B cell (primary cell): ENCODE measurements around the gene NME7. TPM values are rescaled to one million over a fixed set of nuclear protein-coding genes. Genes with fewer than 3 reads are reported as not detected.

Experiments
- ATAC-seq: fragments of 200-7000 bp; cut with Tn5 transposase; one replicate; pipeline ENCODE4 v1.10.0; 2021; ENCODE audit warnings: low read depth, mild to moderate bottlenecking, moderate number of reproducible peaks, moderate library complexity
- CTCF ChIA-PET: fragments of 350-600 bp; sonication (Branson Sonifier 250); formaldehyde crosslinking; loops from one replicate; lab custom pipeline; 2021; ENCODE audit warnings: antibody characterized with exemption, inconsistent platforms; lab: Charles Lee
- POLR2A ChIA-PET: fragments of 350-600 bp; sonication (Branson Sonifier 250); formaldehyde crosslinking; loops from one replicate; lab custom pipeline; 2021; ENCODE audit warnings: antibody characterized with exemption; lab: Charles Lee
- DNase-seq: peaks from one replicate; pipeline ENCODE4 v3.0.0; 2013
- H2AFZ ChIP-seq: 2 replicates; pipeline ENCODE4 v1.6.1; 2012; ENCODE audit warnings: mild to moderate bottlenecking, low read depth, low read length; ENCODE audit not compliant: insufficient read depth, poor library complexity, severe bottlenecking
- H3K27ac ChIP-seq, 2 donors: 1 replicate in 1 of 2; 2 replicates in 1 of 2; pipeline ENCODE4 v1.5.1; 2012 to 2013; ENCODE audit warnings: low read length in 2 of 2, mild to moderate bottlenecking in 2 of 2, moderate library complexity in 1 of 2
- H3K27me3 ChIP-seq, 4 experiments: fragments of 200-600 bp in 1 of 4; sonication (generic) in 1 of 4; replicated peaks in 1 of 4; 1 replicate in 2 of 4; 2 replicates in 2 of 4; pipeline versions ENCODE4 v1.6.1 to v1.7.0; 2013 to 2016; ENCODE audit warnings: low read length in 3 of 4, mild to moderate bottlenecking in 2 of 4, mixed read lengths in 1 of 4, moderate library complexity in 1 of 4; ENCODE audit not compliant: insufficient read depth in 4 of 4, control insufficient read depth in 3 of 4; ENCODE audit errors: control extremely low read depth in 1 of 4
- H3K36me3 ChIP-seq, 2 experiments: replicated peaks in 1 of 2; 1 replicate in 1 of 2; 2 replicates in 1 of 2; pipeline versions ENCODE4 v1.6.1 to v1.7.1; 2013; ENCODE audit warnings: low read length in 1 of 2; ENCODE audit not compliant: insufficient read depth in 2 of 2, control insufficient read depth in 1 of 2; ENCODE audit errors: control extremely low read depth in 1 of 2, extremely low read depth in 1 of 2
- H3K4me1 ChIP-seq, 2 donors: fragments of 200-600 bp in 1 of 2; sonication (generic) in 1 of 2; 1 replicate in 1 of 2; 2 replicates in 1 of 2; pipeline versions ENCODE4 v1.5.1 to v1.6.1; 2013 to 2017; ENCODE audit warnings: low read length in 2 of 2; ENCODE audit not compliant: control insufficient read depth in 2 of 2, insufficient read depth in 2 of 2
- H3K4me2 ChIP-seq: replicated peaks from 2 replicates; pipeline ENCODE3; 2012; ENCODE audit warnings: mild to moderate bottlenecking, low read depth, low read length; ENCODE audit not compliant: poor library complexity, severe bottlenecking
- H3K4me3 ChIP-seq, 5 experiments: fragments of 200-600 bp in 1 of 5; sonication (generic) in 1 of 5; 1 replicate in 3 of 5; 2 replicates in 2 of 5; pipeline versions ENCODE4 v1.5.1 to v1.7.0; 2011 to 2016; ENCODE audit warnings: low read length in 4 of 5, mild to moderate bottlenecking in 4 of 5, low read depth in 2 of 5, control low read depth in 1 of 5, moderate library complexity in 1 of 5; ENCODE audit not compliant: insufficient read depth in 1 of 5; ENCODE audit errors: control extremely low read depth in 1 of 5, extremely low read depth in 1 of 5
- H3K79me2 ChIP-seq: fragments of 200-600 bp; sonication (generic); one replicate; pipeline ENCODE4 v1.6.0; 2016; ENCODE audit warnings: low read length; ENCODE audit not compliant: control insufficient read depth, insufficient read depth
- H3K9ac ChIP-seq: fragments of 200-600 bp; sonication (generic); 2 replicates; pipeline ENCODE4 v1.6.1; 2017; ENCODE audit warnings: mild to moderate bottlenecking, low read length, moderate library complexity
- H3K9me3 ChIP-seq, 3 donors: one replicate each; pipeline versions ENCODE4 v1.6.1 to v1.7.1; 2013; ENCODE audit warnings: low read length in 2 of 3; ENCODE audit not compliant: control insufficient read depth in 2 of 3, insufficient read depth in 1 of 3; ENCODE audit errors: control extremely low read depth in 1 of 3
- H4K20me1 ChIP-seq: 2 replicates; pipeline ENCODE4 v1.6.0; 2012; ENCODE audit warnings: mild to moderate bottlenecking, low read length; ENCODE audit not compliant: insufficient read depth, control insufficient read depth, poor library complexity, severe bottlenecking
- H3K27ac Mint-ChIP-seq: one replicate; pipeline ENCODE4 v1.8.0; 2021; ENCODE audit warnings: mixed read lengths
- H3K27me3 Mint-ChIP-seq: one replicate; pipeline ENCODE4 v1.8.0; 2021; ENCODE audit warnings: mixed read lengths
- H3K4me1 Mint-ChIP-seq: one replicate; pipeline ENCODE4 v1.8.0; 2021; ENCODE audit warnings: mixed read lengths
- H3K4me3 Mint-ChIP-seq: one replicate; pipeline ENCODE4 v1.8.0; 2021; ENCODE audit warnings: mixed read lengths
- H3K9me3 Mint-ChIP-seq: one replicate; pipeline ENCODE4 v1.8.0; 2022; ENCODE audit warnings: mixed read lengths; ENCODE audit not compliant: insufficient read depth
- EZH2 ChIP-seq: IDR thresholded peaks from 2 replicates; pipeline ENCODE4 v1.6.1; 2012; ENCODE audit warnings: borderline replicate concordance, low read depth, mild to moderate bottlenecking, moderate library complexity, low read length; ENCODE audit not compliant: insufficient read depth, poor library complexity, severe bottlenecking
- whole genome bisulfite sequencing: methylation state at CpG from one replicate; pipeline ENCODE4 v1.1.5; 2013; ENCODE audit warnings: missing lambda C conversion rate; ENCODE audit not compliant: insufficient coverage; 5-methylcytosine and 5-hydroxymethylcytosine counted together
- intact Hi-C: fragments of 100-400 bp; cut with micrococcal nuclease; formaldehyde crosslinking; loops from one replicate; pipeline ENCODE4 v1.10.0; 2022
- polyA plus RNA-seq: library from polyadenylated mRNA; depleted of rRNA; stranded (reverse); fragments of >200 nt; gene quantifications from 2 replicates; pipeline ENCODE4 v1.2.3, GENCODE V29; 2012
- total RNA-seq, 2 donors: library from RNA; stranded (reverse); fragments of 120-200 nt in 1 of 2; gene quantifications; 1 replicate in 1 of 2; 2 replicates in 1 of 2; pipeline versions ENCODE4 v1.2.3 to v1.2.4, GENCODE V29; 2013 to 2022
- TF ChIP-seq, protein P1 (sequence below): fragments of 200-600 bp; IDR thresholded peaks from one replicate; pipeline ENCODE4 v1.8.0; 2022; ENCODE audit warnings: antibody characterized with exemption, mild to moderate bottlenecking

Gene NME7
- total and polyA plus RNA-seq, 2 donors (not counting 1 experiment from before 2014, with no cell fraction given), result 3.3 to 14.3 TPM

- Histone ChIP-seq H3K9me3 (no peaks in the 10 kb centered on the region), H3K27ac (no peak overlapping the region), H3K27me3 (no peaks in the 10 kb centered on the region), H3K4me1 (peaks cover 0 to 10% of the 10 kb centered on the region in 2 donors), H3K79me2 (no peaks in the 10 kb centered on the region), H3K36me3 (no peaks in the 10 kb centered on the region), H3K4me2 (no peak overlapping the region), H2AFZ (no peak overlapping the region), H3K4me3 (no peak overlapping the region), H4K20me1 (no peaks in the 10 kb centered on the region), H3K9ac (no peak overlapping the region)
- no peak for TF ChIP-seq EZH2
- TF ChIP-seq, protein P1, sequence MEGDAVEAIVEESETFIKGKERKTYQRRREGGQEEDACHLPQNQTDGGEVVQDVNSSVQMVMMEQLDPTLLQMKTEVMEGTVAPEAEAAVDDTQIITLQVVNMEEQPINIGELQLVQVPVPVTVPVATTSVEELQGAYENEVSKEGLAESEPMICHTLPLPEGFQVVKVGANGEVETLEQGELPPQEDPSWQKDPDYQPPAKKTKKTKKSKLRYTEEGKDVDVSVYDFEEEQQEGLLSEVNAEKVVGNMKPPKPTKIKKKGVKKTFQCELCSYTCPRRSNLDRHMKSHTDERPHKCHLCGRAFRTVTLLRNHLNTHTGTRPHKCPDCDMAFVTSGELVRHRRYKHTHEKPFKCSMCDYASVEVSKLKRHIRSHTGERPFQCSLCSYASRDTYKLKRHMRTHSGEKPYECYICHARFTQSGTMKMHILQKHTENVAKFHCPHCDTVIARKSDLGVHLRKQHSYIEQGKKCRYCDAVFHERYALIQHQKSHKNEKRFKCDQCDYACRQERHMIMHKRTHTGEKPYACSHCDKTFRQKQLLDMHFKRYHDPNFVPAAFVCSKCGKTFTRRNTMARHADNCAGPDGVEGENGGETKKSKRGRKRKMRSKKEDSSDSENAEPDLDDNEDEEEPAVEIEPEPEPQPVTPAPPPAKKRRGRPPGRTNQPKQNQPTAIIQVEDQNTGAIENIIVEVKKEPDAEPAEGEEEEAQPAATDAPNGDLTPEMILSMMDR, result no peak
- CTCF ChIA-PET, result no interaction called here
- H3K27ac Mint-ChIP-seq, result no peak overlapping the region
- H3K9me3 Mint-ChIP-seq, result no peaks in the 10 kb centered on the region
- no peak overlapping the region for H3K4me3 Mint-ChIP-seq
- POLR2A ChIA-PET, result no interaction called here
- WGBS, result 100% methylated on average over 1 of the region's 5 CpGs
- ATAC-seq, result no peak
- H3K4me1 Mint-ChIP-seq, result peaks cover 9% of the 10 kb centered on the region
- intact Hi-C loops, result no loop called here
- DNase-seq, result no peak
- peaks cover 3% of the 10 kb centered on the region for H3K27me3 Mint-ChIP-seq
Measured at GRCh38 chr1:169119405-169119804, 248.2 kb downstream of the NME7 start.

DNA sequence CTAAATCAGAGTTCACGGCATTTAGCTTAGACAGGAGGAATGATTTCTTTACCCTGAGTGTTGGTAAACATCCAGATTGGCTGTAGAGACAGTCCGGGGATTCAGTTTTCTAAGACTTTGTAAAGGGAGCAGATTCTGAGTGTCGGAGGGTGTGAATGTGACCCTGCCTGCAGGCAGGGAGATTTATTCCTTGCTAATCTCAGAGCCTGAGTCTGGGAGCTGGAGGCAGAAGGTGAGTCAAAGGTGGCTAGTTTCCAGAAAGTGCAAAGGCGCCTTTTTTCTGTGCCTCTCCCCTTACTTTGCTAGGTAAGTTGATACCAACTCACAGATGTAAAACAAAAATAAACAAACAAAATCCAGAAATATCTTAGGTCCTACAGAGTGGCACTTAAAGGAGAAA lies 249.4 kb downstream of the NME7 start:
- H3K9ac ChIP-seq, result no peak overlapping the region
- peaks cover 0 to 10% of the 10 kb centered on the region in 2 donors for H3K4me1 ChIP-seq
- 95% methylated on average over 3 of the region's 4 CpGs for WGBS
- Mint-ChIP-seq H3K4me1 (peaks cover 9% of the 10 kb centered on the region), H3K27me3 (peaks cover 3% of the 10 kb centered on the region), H3K9me3 (no peaks in the 10 kb centered on the region), H3K27ac (no peak overlapping the region), H3K4me3 (no peak overlapping the region)
- intact Hi-C loops, result no loop called here
- H3K36me3 ChIP-seq, result no peaks in the 10 kb centered on the region
- no peaks in the 10 kb centered on the region for H3K79me2 ChIP-seq
- H4K20me1 ChIP-seq, result no peaks in the 10 kb centered on the region
- no peak overlapping the region for H3K4me2 ChIP-seq
- TF ChIP-seq, protein P1, result no peak
- no peak for TF ChIP-seq EZH2
- no peak overlapping the region for H3K4me3 ChIP-seq
- H3K27ac ChIP-seq, result no peak overlapping the region
- ChIA-PET POLR2A (no interaction called here), CTCF (no interaction called here)
- H2AFZ ChIP-seq, result no peak overlapping the region
- no peak for DNase-seq
- no peaks in the 10 kb centered on the region for H3K9me3 ChIP-seq
- no peak for ATAC-seq
- no peaks in the 10 kb centered on the region for H3K27me3 ChIP-seq
